Measurements from ENCODE around the gene MACROD1.

MACROD1 gene

DNA sequence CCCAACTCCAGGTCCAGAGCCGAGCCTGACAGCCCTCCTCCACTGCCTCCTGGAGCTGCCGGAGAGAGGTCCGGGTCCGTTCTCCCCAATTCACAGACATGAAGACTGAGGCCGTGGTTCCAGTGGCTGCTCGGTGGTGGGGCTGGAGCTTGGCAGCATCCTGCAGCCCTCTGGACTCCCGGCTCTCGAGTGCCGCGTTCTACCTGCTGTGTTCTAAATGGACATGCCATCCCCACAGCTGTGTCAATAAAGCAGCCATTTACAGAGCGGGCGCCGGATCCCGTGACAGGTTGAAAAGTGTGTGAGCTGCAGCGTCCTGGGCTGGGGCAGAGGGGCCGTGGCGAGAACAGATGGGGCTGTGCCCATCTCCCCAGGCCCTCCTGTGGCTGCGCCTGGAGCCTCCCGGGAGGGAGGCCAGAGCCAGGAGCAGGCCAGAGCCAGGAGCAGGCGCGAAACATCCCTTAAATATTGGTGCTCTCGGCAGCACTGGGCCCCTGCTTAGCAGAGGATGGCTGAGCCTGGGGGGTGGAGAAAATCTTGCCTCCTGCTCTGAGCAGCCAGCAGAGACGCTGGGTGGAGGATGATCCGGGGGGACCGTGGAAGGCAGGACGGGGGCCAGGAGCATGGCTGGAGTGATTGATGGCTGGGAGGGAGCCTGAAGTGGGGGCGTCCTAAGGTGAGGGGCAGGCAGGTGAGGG, 84.0 kb downstream of the MACROD1 start:
- no peak overlapping the region for H3K4me3 ChIP-seq (replicated peaks; ENCODE audit: low read depth, low read length)
- DNase-seq (ENCODE audit: extremely low read depth, low read depth) = no peak
- TF ChIP-seq, protein P1, sequence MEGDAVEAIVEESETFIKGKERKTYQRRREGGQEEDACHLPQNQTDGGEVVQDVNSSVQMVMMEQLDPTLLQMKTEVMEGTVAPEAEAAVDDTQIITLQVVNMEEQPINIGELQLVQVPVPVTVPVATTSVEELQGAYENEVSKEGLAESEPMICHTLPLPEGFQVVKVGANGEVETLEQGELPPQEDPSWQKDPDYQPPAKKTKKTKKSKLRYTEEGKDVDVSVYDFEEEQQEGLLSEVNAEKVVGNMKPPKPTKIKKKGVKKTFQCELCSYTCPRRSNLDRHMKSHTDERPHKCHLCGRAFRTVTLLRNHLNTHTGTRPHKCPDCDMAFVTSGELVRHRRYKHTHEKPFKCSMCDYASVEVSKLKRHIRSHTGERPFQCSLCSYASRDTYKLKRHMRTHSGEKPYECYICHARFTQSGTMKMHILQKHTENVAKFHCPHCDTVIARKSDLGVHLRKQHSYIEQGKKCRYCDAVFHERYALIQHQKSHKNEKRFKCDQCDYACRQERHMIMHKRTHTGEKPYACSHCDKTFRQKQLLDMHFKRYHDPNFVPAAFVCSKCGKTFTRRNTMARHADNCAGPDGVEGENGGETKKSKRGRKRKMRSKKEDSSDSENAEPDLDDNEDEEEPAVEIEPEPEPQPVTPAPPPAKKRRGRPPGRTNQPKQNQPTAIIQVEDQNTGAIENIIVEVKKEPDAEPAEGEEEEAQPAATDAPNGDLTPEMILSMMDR (IDR thresholded peaks at IDR 0.05; ENCODE audit: low read depth, low read length, missing control alignments) = no peak

DNA sequence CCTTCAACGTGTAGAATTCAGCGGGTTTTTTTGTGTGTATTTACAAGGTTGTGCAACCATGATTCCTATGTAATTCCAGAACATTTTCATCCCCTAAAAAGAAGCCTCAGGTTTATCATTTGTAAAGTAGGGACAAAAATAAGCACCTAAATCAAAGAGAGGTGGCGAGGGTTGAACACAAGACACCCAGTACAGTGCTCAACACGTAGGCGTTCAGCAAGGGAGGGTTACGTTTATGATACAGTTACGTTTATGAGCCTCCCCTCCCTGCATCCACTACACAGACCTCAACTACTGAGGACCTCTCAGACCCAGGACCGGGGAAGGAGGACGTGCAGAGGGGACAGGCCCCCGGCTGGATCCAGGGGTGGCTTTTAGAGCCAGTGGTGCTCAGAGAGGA, 85.5 kb downstream of the MACROD1 start:
- DNase-seq (ENCODE audit: extremely low read depth, low read depth) = no peak
- TF ChIP-seq, protein P1 (IDR thresholded peaks at IDR 0.05; ENCODE audit: low read depth, low read length, missing control alignments) = no peak
- no peak overlapping the region for H3K4me3 ChIP-seq (replicated peaks; ENCODE audit: low read depth, low read length)

DNA sequence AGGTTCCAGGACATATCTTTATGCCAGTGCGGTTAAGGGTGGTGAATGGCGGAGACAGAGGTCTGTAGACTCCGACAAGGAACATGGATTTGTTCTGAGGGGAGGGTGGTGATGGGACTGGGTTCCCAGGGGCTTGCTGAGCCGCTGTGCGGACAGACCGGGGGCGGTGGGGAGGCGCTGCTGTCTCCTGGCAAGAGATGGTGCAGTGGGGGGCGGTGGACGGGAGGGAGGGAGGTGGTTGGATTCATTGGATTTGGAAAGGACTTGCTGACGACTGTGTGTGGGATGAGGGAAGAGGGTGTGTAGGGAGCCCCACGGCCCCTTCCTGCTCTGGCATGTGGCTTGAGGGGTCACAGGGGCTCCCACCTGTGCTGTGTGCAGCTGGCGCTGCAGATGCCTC, 87.0 kb downstream of the MACROD1 start:
- no peak overlapping the region for H3K4me3 ChIP-seq (replicated peaks; ENCODE audit: low read depth, low read length)
- DNase-seq (ENCODE audit: extremely low read depth, low read depth) = no peak
- TF ChIP-seq, protein P1 (IDR thresholded peaks at IDR 0.05; ENCODE audit: low read depth, low read length, missing control alignments) = no peak

DNA sequence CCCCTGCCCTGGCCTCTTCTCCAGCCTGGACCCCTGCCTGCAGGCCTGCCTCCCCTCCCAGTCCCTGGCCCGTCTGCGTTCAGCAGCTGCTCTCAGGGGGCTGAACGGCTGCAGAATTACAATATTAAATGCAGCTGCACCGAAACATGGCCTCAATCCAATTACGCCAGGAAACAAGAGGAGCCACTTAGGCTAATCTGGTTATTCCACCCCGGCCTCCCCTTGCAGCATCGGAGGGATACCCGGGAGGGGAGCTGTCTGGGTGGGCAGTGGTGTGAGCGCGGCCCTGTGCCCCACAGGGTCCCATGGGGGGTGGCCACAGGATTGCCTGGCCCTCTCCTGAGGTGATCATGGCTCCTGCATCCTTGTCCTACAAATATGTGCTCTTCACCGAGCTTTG, 87.6 kb downstream of the MACROD1 start:
- no peak overlapping the region for H3K4me3 ChIP-seq (replicated peaks; ENCODE audit: low read depth, low read length)
- TF ChIP-seq, protein P1 (IDR thresholded peaks at IDR 0.05; ENCODE audit: low read depth, low read length, missing control alignments) = no peak
- no peak for DNase-seq (ENCODE audit: extremely low read depth, low read depth)

DNA sequence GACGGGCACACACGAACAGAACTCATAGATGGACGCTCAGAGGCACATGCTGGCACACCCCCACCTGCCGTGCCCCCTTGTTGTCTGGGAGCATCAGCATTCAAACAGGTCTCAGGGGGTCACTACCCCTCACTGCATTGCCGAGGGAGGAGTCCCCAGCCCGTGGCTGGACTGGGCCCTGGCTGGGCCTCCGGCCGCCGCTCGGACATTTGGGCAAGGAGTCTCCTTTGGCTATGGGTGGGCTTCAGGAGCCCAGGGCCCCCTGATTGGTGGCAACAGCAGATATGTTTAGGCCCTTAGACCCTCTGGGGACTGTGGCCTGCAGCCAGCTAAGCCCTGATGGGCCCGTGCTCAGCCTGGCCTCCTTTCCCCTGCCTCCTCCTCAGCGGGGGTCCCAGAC, 88.3 kb downstream of the MACROD1 start:
- H3K4me3 ChIP-seq (replicated peaks; ENCODE audit: low read depth, low read length) = no peak overlapping the region
- TF ChIP-seq, protein P1 (IDR thresholded peaks at IDR 0.05; ENCODE audit: low read depth, low read length, missing control alignments) = no peak

DNA sequence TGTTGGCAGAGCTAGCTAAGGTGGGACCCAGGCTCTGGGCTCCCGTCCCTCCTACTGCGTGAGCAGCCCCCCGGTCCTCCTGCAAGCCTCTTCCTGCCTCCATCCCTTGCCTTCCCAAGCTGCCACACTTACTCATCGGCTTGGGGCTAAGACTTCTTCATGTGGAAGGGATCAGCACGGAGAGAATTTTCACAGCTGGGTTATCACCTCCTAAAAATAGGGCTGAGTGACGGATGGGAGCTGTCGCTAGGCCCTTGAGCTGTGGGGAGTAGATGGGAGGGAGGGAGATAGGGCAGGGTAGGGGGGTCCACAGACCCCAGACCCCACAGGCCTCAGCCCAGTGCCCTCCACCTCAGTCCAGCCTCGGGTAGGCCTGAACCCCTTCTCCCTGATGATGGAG, 89.2 kb downstream of the MACROD1 start:
- TF ChIP-seq, protein P1 (IDR thresholded peaks at IDR 0.05; ENCODE audit: low read depth, low read length, missing control alignments) = no peak
- H3K4me3 ChIP-seq (replicated peaks; ENCODE audit: low read depth, low read length) = no peak overlapping the region
- DNase-seq (ENCODE audit: extremely low read depth, low read depth) = no peak

More for the DNA sequence above, 88.3 kb downstream of the MACROD1 start:
- DNase-seq (ENCODE audit: extremely low read depth, low read depth) = no peak

DNA sequence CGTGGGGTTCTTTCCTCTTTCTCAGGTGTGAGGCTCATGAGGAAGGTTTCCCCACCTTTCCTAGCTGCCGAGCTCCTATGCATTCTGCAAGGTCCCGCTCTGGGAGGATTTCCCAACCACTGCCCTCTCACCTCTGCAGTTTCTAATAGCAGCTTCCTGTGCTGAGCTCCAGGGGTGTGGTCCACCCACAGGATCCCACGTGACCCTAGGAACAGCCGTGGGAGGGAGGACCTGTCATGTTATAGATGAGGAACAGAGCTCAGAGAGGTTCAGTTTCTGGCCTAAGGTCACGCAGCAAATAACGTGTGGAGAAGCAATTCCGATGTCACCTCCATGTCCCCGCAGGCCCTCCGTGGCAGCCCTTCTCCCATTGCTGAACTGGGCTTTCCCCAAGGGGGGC, 91.7 kb downstream of the MACROD1 start:
- DNase-seq (ENCODE audit: extremely low read depth, low read depth) = no peak
- TF ChIP-seq, protein P1 (IDR thresholded peaks at IDR 0.05; ENCODE audit: low read depth, low read length, missing control alignments) = no peak
- H3K4me3 ChIP-seq (replicated peaks; ENCODE audit: low read depth, low read length) = no peak overlapping the region
